Measurements from ENCODE around the gene PNPLA3. TPM values are rescaled to one million over a fixed set of nuclear protein-coding genes. Genes with fewer than 3 reads are reported as not detected.

Gene PNPLA3
- total RNA-seq, 1 experiment from 2014 or later, result 7.3 TPM

- no TSS peak for BruUV-seq (replicated peaks)
- H4K20me1 ChIP-seq (ENCODE audit: insufficient read depth), result no peaks in the 10 kb centered on the region
- no peaks in the 10 kb centered on the region for H3K79me2 ChIP-seq (ENCODE audit: insufficient read depth, low read length)
- peaks cover 2 to 21% of the 10 kb centered on the region in 2 experiments; a peak in 3 of 4 replicates for H3K4me1 ChIP-seq (ENCODE audit: control insufficient read depth in 1 of 2, insufficient read depth in 2 of 2, low read length in 2 of 2)
- no peak overlapping the region for H2AFZ ChIP-seq (ENCODE audit: low read depth, low read length, poor library complexity, severe bottlenecking)
- no peak overlapping the region for H3K27ac ChIP-seq (ENCODE audit: low read depth, low read length)
- no peak overlapping the region for H3K4me2 ChIP-seq (ENCODE audit: low read length)
- TF ChIP-seq SRF (IDR thresholded peaks at IDR 0.05; ENCODE audit: low read depth), result no peak
- TF ChIP-seq RAD21 (IDR thresholded peaks at IDR 0.05; ENCODE audit: low read depth), result no peak
- no peak for TF ChIP-seq JUND (IDR thresholded peaks at IDR 0.05)
- no peak for TF ChIP-seq YY1 (IDR thresholded peaks at IDR 0.05; ENCODE audit: extremely low read depth, insufficient replicate concordance, low read depth, low read length)
- no peak for TF ChIP-seq SP1 (IDR thresholded peaks at IDR 0.05; ENCODE audit: low read depth)
- TF ChIP-seq ZBTB33 (IDR thresholded peaks at IDR 0.05; ENCODE audit: extremely low read depth, insufficient replicate concordance, low read length), result no peak
- H3K9ac ChIP-seq (ENCODE audit: low read length), result no peak overlapping the region
- intact Hi-C loops (cut with micrococcal nuclease), result no loop called here
- no peak overlapping the region for H3K4me3 ChIP-seq (replicated peaks in 1 of 2; ENCODE audit: low read depth in 1 of 2, low read length in 2 of 2)
- ATAC-seq (no peak), DNase-seq (ENCODE audit: low read depth, low spot score) (no peak)
- H3K36me3 ChIP-seq (ENCODE audit: control insufficient read depth in 1 of 2, insufficient read depth in 2 of 2, low read length in 2 of 2), result no peaks in the 10 kb centered on the region
- ChIA-PET CTCF (interaction anchor here (2.8 kb wide), 1 partner anchor 10 kb away, joined by 21 read pairs; no protein-coding TSS in a partner anchor), POLR2A (no interaction called here), RAD21 (ENCODE audit: low non-redundant PET in 1 of 2, low total read pairs in 2 of 2, uncharacterized antibody in 2 of 2, unreplicated experiment in 2 of 2) (no interaction called here)
- H3K27me3 ChIP-seq (ENCODE audit: insufficient read depth, low read length), result no peaks in the 10 kb centered on the region
- H3K9me3 ChIP-seq (ENCODE audit: control insufficient read depth in 1 of 2, insufficient read depth in 1 of 2, low read depth in 1 of 2, low read length in 2 of 2), result no peaks in the 10 kb centered on the region
- no peaks in the 10 kb centered on the region for H3K9me2 ChIP-seq (ENCODE audit: insufficient read depth)
Observed at GRCh38 chr22:43893266-43893665, 30.3 kb upstream of the PNPLA3 start.

- TF ChIP-seq ZFX (IDR thresholded peaks at IDR 0.05) (no peak), SP1 (IDR thresholded peaks at IDR 0.05; ENCODE audit: low read depth) (no peak), CBX3 (IDR thresholded peaks at IDR 0.05; ENCODE audit: low read depth) (no peak), MAX (IDR thresholded peaks at IDR 0.05) (no peak), FOSL1 (IDR thresholded peaks at IDR 0.05; ENCODE audit: low read depth) (no peak), JUND (IDR thresholded peaks at IDR 0.05) (no peak), EGR1 (IDR thresholded peaks at IDR 0.05; ENCODE audit: low read depth) (no peak), ELF1 (IDR thresholded peaks at IDR 0.05; ENCODE audit: borderline replicate concordance, low read depth) (no peak), POLR2A (IDR thresholded peaks at IDR 0.05; ENCODE audit: borderline replicate concordance, extremely low read depth, insufficient read depth, insufficient read length) (no peak), YY1 (IDR thresholded peaks at IDR 0.05; ENCODE audit: extremely low read depth, insufficient replicate concordance, low read depth, low read length) (no peak), ZNF274 (IDR thresholded peaks at IDR 0.05; ENCODE audit: low read depth, low read length) (no peak), POLR2AphosphoS5 (IDR thresholded peaks at IDR 0.05; ENCODE audit: low read depth, low read length) (no peak), SRF (IDR thresholded peaks at IDR 0.05; ENCODE audit: low read depth) (no peak)
- Histone ChIP-seq H3K4me2 (ENCODE audit: low read length) (no peak overlapping the region), H3K79me2 (ENCODE audit: insufficient read depth, low read length) (no peaks in the 10 kb centered on the region), H3K4me1 (ENCODE audit: control insufficient read depth in 1 of 2, insufficient read depth in 2 of 2, low read length in 2 of 2) (peaks cover 2 to 21% of the 10 kb centered on the region in 2 experiments; a peak in 3 of 4 replicates), H3K9me3 (ENCODE audit: control insufficient read depth in 1 of 2, insufficient read depth in 1 of 2, low read depth in 1 of 2, low read length in 2 of 2) (no peaks in the 10 kb centered on the region), H3K4me3 (replicated peaks in 1 of 2; ENCODE audit: low read depth in 1 of 2, low read length in 2 of 2) (no peak overlapping the region), H3K36me3 (ENCODE audit: control insufficient read depth in 1 of 2, insufficient read depth in 2 of 2, low read length in 2 of 2) (no peaks in the 10 kb centered on the region), H4K20me1 (ENCODE audit: insufficient read depth) (no peaks in the 10 kb centered on the region), H3K27ac (ENCODE audit: low read depth, low read length) (no peak overlapping the region), H3K9ac (ENCODE audit: low read length) (no peak overlapping the region), H2AFZ (ENCODE audit: low read depth, low read length, poor library complexity, severe bottlenecking) (no peak overlapping the region), H3K9me2 (ENCODE audit: insufficient read depth) (no peaks in the 10 kb centered on the region), H3K27me3 (ENCODE audit: insufficient read depth, low read length) (no peaks in the 10 kb centered on the region)
- RAD21 ChIA-PET (ENCODE audit: low non-redundant PET in 1 of 2, low total read pairs in 2 of 2, uncharacterized antibody in 2 of 2, unreplicated experiment in 2 of 2), result no interaction called here
- no peak for DNase-seq (ENCODE audit: low read depth, low spot score)
- BruUV-seq (replicated peaks), result no TSS peak
- intact Hi-C loops (cut with micrococcal nuclease), result no loop called here
- CTCF ChIA-PET, result interaction anchor here (1.0 to 1.8 kb wide), 3 partner anchors 9 to 52 kb away, joined by 3 to 6 read pairs (median 5); no protein-coding TSS in a partner anchor
- no peak for ATAC-seq
- POLR2A ChIA-PET, result no interaction called here
Observed at GRCh38 chr22:43894122-43894521, 29.5 kb upstream of the PNPLA3 start.

Data from HCT116 (cell line).